IPS-15b (cell line): ENCODE data around the gene SIN3A.
A peak's percentile ranks its signal among the peaks of the same experiment; 100 is the strongest.
"Not testable (repeated sequence)": the region's sequence is repeated elsewhere in the genome, so short reads cannot be mapped to it uniquely, and the experiment has no call there.

Source experiments
- H3K27me3 ChIP-seq: one replicate; pipeline ENCODE4 v1.6.1; 2013; ENCODE audit warnings: low read length; ENCODE audit not compliant: control insufficient read depth, insufficient read depth
- H3K36me3 ChIP-seq: one replicate; pipeline ENCODE4 v1.6.1; 2013; ENCODE audit warnings: low read length; ENCODE audit not compliant: control insufficient read depth, insufficient read depth
- H3K4me1 ChIP-seq: one replicate; pipeline ENCODE4 v1.6.1; 2013; ENCODE audit warnings: mild to moderate bottlenecking, low read length; ENCODE audit not compliant: control insufficient read depth, insufficient read depth
- H3K4me3 ChIP-seq: one replicate; pipeline ENCODE4 v1.5.1; 2013; ENCODE audit warnings: low read depth, low read length
- H3K9ac ChIP-seq: one replicate; pipeline ENCODE4 v1.6.1; 2013; ENCODE audit warnings: low read depth, mild to moderate bottlenecking, low read length
- H3K9me3 ChIP-seq: one replicate; pipeline ENCODE4 v1.6.1; 2013; ENCODE audit warnings: mild to moderate bottlenecking, low read length; ENCODE audit not compliant: control insufficient read depth, insufficient read depth

Gene SIN3A

DNA sequence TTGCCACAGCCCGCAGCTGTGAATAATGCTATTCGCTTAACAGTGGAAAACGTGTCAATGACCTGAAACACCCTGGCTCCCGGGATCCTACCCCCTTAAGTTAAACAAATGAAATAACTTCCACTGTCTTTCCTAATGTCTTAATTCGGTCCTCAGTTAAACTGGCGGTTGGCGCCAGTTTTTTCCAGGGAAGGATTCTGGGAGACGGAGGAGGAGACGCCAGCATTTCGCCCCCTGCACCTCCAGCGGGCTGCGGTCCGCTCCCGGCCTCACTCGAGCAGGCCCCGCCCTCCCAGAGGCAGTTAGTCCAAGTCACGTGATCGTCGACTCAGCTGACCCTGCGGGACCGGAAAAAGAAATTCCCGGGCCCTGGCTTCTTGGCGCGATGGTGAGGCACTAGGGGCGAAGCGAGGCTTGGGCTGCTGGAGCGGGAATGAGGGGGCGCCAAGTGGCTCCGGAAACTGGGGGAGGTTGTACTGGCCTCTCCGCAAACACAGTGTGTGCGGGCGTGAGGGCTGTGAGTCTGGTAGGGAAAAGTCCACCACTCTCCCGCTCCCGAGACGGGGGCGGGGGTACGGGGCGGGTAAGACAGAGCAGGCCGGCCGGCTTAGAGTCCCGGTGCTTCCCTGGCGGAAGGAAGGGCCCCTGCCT lies 115.7 kb downstream of the SIN3A start, which contains the start of gene COMMD4:
Gene COMMD4, plus strand, starts transcription at position 359 of the 651 bp plus-strand sequence. Its CDS starts 27 bp downstream, at position 386.
- H3K36me3 ChIP-seq, result peaks cover 9% of the 10 kb centered on the region
- peak within 1 kb of the TSS; percentile 79 for H3K4me3 ChIP-seq
- H3K9ac ChIP-seq, result peak within 1 kb of the TSS; percentile 83
- no peaks in the 10 kb centered on the region for H3K9me3 ChIP-seq
- H3K4me1 ChIP-seq, result no peaks in the 10 kb centered on the region
- H3K27me3 ChIP-seq, result no peaks in the 10 kb centered on the region

DNA sequence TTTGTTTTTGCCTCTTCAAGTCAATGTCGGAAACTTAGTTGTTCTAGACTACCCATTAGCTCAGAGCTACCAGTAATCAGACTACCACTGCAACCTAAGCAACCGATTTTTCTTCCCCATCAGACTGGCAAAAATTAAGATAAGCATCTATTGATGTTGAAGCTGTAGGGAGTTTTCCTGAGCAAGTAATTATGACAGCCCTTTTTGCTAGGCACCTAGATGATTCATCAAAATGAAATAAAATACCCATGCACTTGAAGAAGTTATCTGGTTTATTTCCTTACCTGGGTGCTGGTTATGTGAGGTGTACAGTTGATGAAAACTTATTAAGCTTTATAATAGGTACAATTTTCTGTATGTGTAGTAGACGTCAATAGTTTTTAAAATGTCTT lies 116.2 kb downstream of the SIN3A start:
- Histone ChIP-seq H3K36me3 (peaks cover 9% of the 10 kb centered on the region), H3K27me3 (no peaks in the 10 kb centered on the region), H3K9ac (no peak overlapping the region), H3K4me1 (no peaks in the 10 kb centered on the region), H3K4me3 (peak overlapping the region; percentile 79), H3K9me3 (no peaks in the 10 kb centered on the region)

DNA sequence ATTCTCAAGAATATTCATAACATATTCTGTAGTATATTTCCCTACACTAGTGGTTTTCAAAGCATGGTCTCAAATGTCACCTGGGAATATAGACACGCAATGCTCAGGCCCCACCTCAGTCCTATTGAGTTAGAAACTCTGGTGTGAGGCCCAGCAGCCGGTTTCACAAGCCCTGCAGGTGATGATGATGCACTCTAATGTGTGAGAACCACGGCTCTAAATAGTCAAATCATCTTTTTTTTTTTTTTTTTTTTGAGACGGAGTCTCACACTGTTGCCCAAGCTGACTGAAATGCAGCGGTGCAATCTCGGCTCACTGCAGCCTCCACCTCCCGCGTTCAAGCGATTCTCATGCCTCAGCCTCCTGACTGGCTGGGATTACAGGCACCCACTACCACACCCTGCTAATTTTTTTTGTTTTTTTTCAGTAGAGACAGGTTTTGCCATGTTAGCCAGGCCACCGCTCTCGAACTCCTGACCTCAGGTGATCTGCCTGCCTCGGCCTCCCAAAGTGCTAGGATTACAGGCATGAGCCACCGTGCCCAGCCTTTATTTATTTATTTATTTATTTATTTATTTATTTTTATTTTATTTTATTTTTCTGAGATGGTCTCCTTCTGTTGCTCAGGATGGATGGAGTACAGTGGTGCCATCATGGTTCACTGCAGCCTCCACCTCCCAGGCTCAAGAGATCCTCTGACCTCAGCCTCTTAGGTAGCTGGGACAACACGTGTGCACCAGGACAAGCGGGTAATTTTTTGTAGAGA lies 117.7 kb downstream of the SIN3A start:
- H3K9me3 ChIP-seq, H3K4me3 ChIP-seq, H3K36me3 ChIP-seq, H3K9ac ChIP-seq, H3K4me1 ChIP-seq, H3K27me3 ChIP-seq: not testable (repeated sequence)

DNA sequence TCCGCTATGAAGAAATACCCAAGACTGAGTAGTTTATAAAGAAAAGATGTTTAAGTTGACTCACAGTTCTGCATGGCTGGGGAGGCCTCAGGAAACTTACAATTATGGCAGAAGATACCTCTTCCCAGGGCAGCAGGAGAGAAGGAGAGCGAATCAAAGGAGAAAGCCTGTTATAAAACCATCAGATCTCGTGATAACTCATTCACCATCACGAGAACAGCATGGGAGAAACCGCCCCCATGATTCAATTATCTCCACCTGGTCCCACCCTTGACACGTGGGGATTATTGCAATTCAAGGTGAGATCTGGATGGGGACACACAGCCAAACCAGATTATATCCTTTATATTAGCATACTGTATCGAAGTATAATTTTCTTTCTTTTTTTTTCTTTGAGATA lies 119.4 kb downstream of the SIN3A start:
- H3K27me3 ChIP-seq, H3K9ac ChIP-seq, H3K4me1 ChIP-seq, H3K36me3 ChIP-seq, H3K4me3 ChIP-seq, H3K9me3 ChIP-seq: not testable (repeated sequence)

DNA sequence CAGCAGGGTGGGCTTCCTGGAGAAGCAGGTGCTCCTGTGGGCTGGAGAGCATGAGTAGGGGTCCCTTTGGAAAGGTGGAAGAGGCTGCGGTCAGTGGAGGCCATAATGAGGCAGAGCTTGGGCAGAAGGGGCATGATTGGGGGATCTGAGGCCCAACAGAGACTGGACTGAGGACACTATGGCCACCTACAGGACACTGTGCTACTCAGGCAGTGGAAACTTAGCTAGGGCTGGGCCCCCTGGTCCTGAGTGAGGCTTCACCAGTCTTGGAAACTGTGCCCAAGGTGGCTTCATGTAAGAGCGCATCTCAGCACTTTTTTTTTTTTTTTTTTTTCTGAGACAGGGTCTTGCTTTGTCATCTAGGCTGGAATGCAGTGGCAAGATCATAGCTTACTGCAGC lies 121.9 kb downstream of the SIN3A start:
- Histone ChIP-seq H3K9ac (no peak overlapping the region), H3K4me1 (no peaks in the 10 kb centered on the region)

DNA sequence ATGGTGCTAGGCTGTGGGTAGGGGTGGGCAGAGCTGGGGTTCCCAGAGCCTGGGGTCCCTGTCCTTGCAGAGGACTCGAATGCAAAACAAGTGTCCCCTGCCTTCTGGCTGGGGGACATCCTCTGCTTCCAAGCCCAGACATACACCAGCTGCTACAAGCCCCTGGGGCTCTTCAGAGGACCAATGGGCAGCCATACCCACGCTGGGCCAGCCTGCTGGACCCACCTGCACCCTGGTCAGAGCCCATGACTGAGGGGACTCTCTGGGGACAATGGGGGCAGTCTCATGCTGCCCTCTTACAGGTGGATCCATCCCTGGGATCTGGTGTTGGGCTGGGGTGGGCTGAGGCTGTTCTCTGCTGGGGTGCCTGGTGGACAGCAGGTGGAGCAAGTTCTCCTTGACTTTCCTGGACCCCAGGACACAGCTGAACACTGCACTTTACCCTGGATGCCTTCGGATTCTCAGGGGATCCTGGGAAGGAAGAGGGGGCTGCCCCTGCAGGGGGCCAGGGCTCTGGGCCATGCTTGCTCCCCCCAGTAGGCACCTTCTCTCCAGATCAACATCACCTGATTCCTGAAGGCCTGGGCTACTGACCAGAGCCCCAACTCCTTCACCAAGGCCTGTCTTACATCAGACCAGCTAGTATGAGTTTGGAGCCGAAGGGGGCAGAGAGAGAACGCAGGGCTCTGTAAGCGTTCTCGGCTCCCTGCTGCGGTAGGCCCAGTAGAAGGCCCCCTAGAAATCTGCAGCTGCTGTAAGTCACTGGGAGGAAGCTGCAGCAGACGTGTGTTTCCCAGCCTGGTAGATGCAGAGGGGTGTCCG lies 122.8 kb downstream of the SIN3A start:
- Histone ChIP-seq H3K9me3 (no peaks in the 10 kb centered on the region), H3K9ac (no peak overlapping the region), H3K27me3 (no peaks in the 10 kb centered on the region), H3K4me3 (no peak overlapping the region), H3K4me1 (no peaks in the 10 kb centered on the region), H3K36me3 (no peaks in the 10 kb centered on the region)

More for the DNA sequence above, 121.9 kb downstream of the SIN3A start:
- Histone ChIP-seq H3K9me3 (no peaks in the 10 kb centered on the region), H3K27me3 (no peaks in the 10 kb centered on the region), H3K36me3 (no peaks in the 10 kb centered on the region), H3K4me3 (no peak overlapping the region)

DNA sequence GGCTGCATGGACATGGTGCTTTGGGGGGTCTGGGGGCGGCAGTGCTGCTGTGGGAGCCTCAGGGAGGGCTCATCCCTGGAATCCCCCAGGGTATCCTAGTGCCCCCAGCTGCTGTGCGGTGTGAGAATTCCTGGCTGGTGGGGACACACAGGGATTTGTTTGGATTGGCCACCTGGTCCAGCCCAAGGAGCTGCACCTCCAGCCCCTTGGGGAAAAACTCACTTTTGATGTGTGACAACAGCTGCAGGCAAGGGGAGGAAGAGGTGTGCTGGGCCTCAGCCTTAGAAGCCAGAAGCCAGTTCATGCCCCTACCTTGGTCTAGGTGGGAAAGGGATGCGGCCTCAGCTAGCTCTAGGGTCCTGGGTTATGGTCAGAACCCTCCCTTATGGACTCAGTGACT lies 124.0 kb downstream of the SIN3A start:
- H3K4me1 ChIP-seq, result no peaks in the 10 kb centered on the region
- no peaks in the 10 kb centered on the region for H3K36me3 ChIP-seq
- H3K4me3 ChIP-seq, result no peak overlapping the region
- no peaks in the 10 kb centered on the region for H3K27me3 ChIP-seq
- no peaks in the 10 kb centered on the region for H3K9me3 ChIP-seq
- no peak overlapping the region for H3K9ac ChIP-seq

DNA sequence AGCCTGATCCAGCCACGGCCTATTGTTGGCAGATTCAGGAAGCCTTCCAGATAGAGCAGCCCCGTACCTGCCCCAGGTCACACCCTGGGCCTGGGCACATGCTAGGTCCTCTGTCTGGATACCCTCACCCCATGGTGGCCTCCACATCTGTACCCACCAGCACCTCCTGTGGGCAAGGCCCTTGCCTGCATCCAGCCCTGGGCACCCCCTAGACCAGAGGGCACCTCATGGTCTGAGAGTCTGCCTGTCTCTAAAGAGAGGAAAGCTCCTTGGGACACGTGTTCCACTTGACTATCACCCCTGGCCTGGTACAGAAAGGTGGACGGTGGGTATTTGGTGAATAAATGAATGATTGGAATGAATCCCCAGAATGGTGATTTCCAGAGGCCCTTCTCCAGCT lies 124.5 kb downstream of the SIN3A start:
- Histone ChIP-seq H3K4me3 (no peak overlapping the region), H3K27me3 (no peaks in the 10 kb centered on the region), H3K9ac (no peak overlapping the region), H3K36me3 (no peaks in the 10 kb centered on the region), H3K9me3 (no peaks in the 10 kb centered on the region), H3K4me1 (no peaks in the 10 kb centered on the region)

DNA sequence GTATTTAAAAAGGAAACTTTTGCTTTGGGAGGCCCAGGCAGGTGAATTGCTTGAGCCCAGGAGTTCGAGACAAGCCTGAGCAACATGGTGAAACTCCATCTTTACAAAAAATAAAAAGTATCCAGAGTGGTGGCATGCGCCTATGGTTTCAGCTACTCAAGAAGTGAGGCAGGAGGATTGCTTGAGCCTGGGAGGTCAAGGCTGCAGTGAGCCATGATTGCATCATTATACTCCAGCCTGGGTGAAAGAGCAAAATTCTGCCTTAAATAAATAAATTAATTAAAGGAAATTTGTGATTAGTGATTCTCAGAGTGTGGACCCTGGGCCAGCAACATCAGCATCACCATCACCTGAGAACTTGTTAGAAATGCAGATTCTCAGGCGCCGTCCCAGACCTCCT lies 125.6 kb downstream of the SIN3A start:
- H3K36me3 ChIP-seq, result no peaks in the 10 kb centered on the region
- no peaks in the 10 kb centered on the region for H3K27me3 ChIP-seq
- H3K9ac ChIP-seq, result no peak overlapping the region
- no peaks in the 10 kb centered on the region for H3K4me1 ChIP-seq
- no peak overlapping the region for H3K4me3 ChIP-seq
- H3K9me3 ChIP-seq, result no peaks in the 10 kb centered on the region

DNA sequence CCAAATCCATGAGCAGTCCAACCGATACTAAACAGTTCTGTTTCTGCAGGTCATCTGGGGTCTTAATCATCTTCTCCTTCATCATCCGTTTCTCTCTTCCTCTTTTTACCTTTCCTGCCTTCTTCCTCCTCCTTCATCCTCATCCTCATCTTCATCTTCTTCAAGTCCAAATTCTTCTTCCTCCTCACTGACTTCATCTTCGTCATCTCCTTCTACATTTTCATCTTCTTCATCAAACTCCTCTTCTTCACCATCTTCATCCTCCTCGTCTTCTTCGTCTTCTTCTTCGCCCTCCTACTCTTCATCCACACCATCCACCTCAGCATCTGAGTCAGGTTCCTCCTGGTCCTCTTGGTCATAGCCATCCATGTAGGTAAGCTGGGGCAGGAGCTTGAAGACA lies 129.8 kb downstream of the SIN3A start:
- no peaks in the 10 kb centered on the region for H3K27me3 ChIP-seq

More for the DNA sequence above, 129.8 kb downstream of the SIN3A start:
- H3K36me3 ChIP-seq, result no peaks in the 10 kb centered on the region
- no peak overlapping the region for H3K4me3 ChIP-seq
- no peaks in the 10 kb centered on the region for H3K4me1 ChIP-seq
- no peak overlapping the region for H3K9ac ChIP-seq
- H3K9me3 ChIP-seq, result no peaks in the 10 kb centered on the region
